ENCODE results near the gene ADAM30.
"Not testable (repeated sequence)": the region's sequence is repeated elsewhere in the genome, so short reads cannot be mapped to it uniquely, and the experiment has no call there.

The ADAM30 gene

DNA sequence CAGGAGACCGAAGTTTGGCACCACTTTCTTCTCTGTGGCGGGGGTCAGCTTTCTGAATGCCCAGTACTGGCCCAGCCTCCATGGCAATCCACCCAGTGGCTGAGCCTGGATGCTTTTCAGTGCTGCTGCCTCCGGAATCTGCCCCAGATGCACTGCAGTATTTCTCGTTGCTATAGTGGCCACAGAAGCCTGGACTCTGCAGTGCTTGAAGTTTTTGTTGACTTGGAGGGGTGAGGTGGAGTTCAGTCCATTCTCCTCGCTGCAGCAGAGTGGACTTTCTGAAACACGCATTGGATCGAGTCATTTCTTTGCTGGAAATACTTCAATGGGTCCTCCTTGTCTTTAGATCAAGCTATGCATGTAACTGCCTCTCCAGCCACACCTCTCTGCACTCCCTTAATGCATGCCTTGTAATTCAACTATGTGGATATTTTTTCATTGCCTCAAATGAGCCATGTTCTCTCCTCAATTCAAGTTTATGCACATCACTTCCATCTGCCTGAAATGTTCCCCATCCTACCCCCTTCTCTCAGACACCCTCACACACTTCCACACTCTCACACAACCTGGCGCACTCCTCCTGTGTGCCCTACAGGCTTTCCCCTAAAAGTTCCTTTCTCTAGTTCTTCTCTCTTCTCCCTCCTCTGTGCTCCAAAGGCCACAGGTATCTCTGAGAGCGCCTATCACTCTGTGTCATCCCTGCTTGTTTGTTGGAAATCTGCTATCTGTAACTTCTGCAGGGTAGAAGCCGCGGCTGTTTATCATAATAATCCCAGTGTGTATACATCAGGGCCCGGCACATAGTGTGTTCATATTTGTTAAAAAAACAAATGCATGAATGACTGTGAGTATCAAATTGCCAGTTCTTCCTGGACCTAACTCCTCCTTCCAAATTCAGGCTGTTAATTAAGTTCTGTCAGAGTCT lies 16.5 kb downstream of the ADAM30 start:
- DNase-seq (ENCODE audit: extremely low read depth in 1 of 2, low read depth in 1 of 2) = no peak

GRCh38 chr1:119878171-119878570 lies 18.1 kb downstream of the ADAM30 start:
- DNase-seq (ENCODE audit: extremely low read depth in 1 of 2, low read depth in 1 of 2) = no peak

DNA sequence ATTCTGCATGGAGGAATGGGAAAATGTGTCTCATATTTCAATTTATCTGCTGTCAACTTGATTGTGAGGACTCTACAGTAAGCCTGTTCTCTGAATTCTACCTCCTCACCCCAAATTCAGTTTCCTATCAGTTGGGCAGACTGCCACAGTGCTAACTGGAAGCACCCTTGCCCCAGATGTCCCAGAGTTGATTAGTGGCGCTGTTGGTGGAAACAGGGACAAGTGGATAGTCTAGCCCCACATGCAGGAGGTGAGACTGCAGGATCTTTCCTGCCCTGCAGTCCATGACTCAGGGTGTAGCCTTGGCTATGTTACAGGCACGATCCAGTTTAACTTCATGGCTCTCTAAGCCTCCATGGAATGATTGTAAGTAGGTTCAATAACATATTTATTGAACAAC lies 22.1 kb downstream of the ADAM30 start:
- DNase-seq (ENCODE audit: extremely low read depth in 1 of 2, low read depth in 1 of 2) = no peak

DNA sequence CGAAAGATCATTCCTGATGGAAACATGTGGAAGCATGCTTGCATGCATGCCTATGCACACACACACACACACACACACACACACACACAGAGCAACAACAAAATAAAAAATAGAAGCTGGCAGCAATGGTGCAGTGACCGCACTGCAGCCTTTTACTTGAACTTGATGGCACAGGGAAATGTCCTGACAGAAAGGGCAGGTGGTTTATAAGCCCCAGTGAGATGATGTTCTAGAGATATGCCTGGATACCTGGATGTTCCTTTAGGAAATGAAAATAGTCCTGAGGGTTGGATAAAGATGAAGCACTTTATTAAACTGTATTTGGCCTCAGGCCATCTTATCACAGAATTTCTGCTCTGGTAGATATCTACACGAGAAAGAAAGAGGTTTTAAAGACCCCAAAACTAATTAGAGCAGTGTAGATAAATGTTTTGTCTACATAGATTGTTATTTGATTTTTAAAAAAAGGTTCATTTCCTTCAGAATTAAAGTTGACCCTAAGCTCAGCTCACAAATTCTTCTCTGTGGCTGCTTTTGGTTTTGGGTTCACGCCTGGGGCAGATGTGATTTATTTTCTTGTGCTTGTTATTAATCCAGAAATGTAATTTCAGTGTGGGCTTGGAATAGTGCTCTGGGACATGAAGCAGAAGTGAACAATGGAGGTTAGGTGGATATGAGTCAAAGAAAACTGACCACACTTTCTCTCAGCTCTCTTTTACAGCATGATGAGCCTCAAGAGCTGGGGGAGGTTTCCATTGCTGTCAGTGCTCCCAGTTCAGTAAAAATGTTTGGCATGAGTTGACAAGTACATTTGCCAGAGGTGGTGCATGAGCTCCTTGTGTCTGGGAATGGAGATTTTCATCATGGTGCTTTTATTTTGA lies 22.9 kb downstream of the ADAM30 start:
- DNase-seq (ENCODE audit: extremely low read depth in 1 of 2, low read depth in 1 of 2) = no peak

GRCh38 chr1:119871881-119872280 lies 24.4 kb downstream of the ADAM30 start:
- no peak for DNase-seq (ENCODE audit: extremely low read depth in 1 of 2, low read depth in 1 of 2)

- peak; percentile 35 to 64 for DNase-seq (ENCODE audit: extremely low read depth in 1 of 2, low read depth in 1 of 2)
These were observed 25.3 kb downstream of the ADAM30 start for GRCh38 chr1:119870917-119871596.

- no peak for DNase-seq (ENCODE audit: extremely low read depth in 1 of 2, low read depth in 1 of 2)
These were observed 26.3 kb downstream of the ADAM30 start for GRCh38 chr1:119869995-119870394.

DNA sequence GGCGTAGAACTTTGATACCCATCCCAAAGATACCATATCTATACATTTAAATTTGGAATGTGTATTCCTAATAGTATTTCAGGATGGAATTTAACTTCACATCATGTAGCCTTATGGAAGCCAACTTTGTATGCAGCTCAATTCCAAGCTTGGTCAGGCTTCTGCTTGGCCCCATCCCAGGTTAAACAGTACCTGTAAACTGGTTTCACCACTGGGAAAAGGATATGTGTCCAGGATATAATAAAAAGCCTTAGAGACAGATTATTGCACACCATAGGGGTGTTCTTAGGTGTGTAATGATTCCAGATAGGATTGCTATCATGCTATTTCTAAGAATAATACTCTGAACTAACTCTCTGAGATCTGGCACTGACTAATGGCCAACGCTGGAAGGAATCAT lies 28.1 kb downstream of the ADAM30 start:
- DNase-seq (ENCODE audit: extremely low read depth in 1 of 2, low read depth in 1 of 2) = no peak

- no peak for DNase-seq (ENCODE audit: extremely low read depth in 1 of 2, low read depth in 1 of 2)
These were observed 29.9 kb downstream of the ADAM30 start for GRCh38 chr1:119866451-119866850.

DNA sequence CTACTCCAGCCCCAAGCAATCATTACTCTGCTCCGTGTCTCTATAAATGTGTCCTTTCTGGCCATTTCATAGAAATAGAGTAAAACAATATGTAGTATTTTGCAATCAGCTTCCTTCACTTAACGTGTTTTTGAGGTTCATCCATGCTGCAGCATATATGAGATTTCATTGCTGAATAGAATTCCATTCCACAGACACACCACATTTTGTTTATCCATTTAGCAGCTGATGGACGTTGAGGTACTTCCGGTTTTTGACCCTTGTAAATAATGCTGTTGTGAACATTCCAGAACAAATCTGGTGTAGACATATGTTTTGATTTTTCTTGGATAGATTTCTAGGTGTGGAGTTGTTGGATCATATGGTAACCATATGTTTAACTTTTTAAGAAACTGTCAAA lies 30.7 kb downstream of the ADAM30 start:
- DNase-seq (ENCODE audit: extremely low read depth in 1 of 2, low read depth in 1 of 2) = no peak

GRCh38 chr1:119862276-119862675 lies 34.0 kb downstream of the ADAM30 start:
- DNase-seq (ENCODE audit: extremely low read depth in 1 of 2, low read depth in 1 of 2) = no peak

DNA sequence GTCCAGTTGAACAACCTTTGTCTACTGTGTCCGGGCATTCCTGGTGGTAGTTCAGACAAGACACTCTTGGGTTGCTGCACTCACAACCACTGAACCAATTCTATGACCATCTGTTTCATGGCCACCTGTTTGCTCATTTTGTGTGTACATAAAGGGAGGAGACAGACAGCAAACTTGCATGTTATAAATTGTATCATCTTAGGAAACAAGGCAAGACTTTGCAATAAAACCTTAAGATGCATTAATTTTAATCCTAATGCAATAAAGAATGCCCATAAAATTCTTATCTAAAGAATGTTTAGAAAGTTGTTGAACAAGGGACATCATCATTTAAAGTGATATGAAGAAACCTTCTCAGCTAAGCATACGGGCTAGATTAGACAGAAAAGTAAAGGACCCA lies 34.8 kb downstream of the ADAM30 start:
- DNase-seq (ENCODE audit: extremely low read depth in 1 of 2, low read depth in 1 of 2) = no peak

GRCh38 chr1:119859647-119860046 lies 36.7 kb downstream of the ADAM30 start:
- DNase-seq (ENCODE audit: extremely low read depth in 1 of 2, low read depth in 1 of 2) = no peak

GRCh38 chr1:119858556-119859214 lies 37.6 kb downstream of the ADAM30 start:
- not testable (repeated sequence) for DNase-seq (ENCODE audit: extremely low read depth in 1 of 2, low read depth in 1 of 2)

- DNase-seq (ENCODE audit: extremely low read depth in 1 of 2, low read depth in 1 of 2) = no peak
These were observed 38.2 kb downstream of the ADAM30 start for GRCh38 chr1:119858126-119858525.

GRCh38 chr1:119853155-119853554 lies 43.2 kb downstream of the ADAM30 start:
- no peak for DNase-seq (ENCODE audit: extremely low read depth in 1 of 2, low read depth in 1 of 2)

DNA sequence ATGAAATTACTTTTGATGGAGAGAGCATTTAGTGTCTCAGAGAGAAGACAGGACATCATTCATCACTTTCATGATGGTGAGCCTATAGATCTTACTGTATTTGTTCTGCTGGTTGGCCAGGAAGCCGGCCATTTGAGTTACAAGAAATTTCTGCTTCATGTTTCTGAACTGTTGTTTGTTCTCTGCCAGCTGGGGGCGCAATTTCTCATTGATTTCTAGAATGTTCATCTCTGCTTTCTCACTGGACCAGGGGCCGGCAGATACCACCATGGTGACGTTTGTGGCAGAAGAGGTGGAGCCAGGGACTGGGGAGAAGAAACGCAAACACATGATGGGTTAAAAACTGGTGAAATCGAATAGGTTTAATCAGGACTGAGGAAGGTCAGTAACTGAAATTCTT lies 52.1 kb downstream of the ADAM30 start:
- DNase-seq (ENCODE audit: extremely low read depth in 1 of 2, low read depth in 1 of 2) = not testable (repeated sequence)
